ENCODE data around the gene CCDC70. TPM values are rescaled to one million over a fixed set of nuclear protein-coding genes. Genes with fewer than 3 reads are reported as not detected.

The CCDC70 gene
- total RNA-seq, 1 experiment from 2014 or later, result not detected

- Histone ChIP-seq H3K9ac (ENCODE audit: low read length) (peak overlapping the region; percentile 40; the same call in 1 of the 2 replicates), H3K9me2 (replicated peaks; ENCODE audit: insufficient read depth, low read length) (no peaks in the 10 kb centered on the region), H3K36me3 (ENCODE audit: insufficient read depth, low read length) (no peaks in the 10 kb centered on the region), H3K79me2 (ENCODE audit: low read length) (no peaks in the 10 kb centered on the region), H3K9me3 (ENCODE audit: low read length) (no peaks in the 10 kb centered on the region), H3K27ac (ENCODE audit: low read length) (no peak overlapping the region), H3K4me1 (ENCODE audit: low read length) (peaks cover 68% of the 10 kb centered on the region), H3K4me2 (ENCODE audit: low read depth, low read length, poor library complexity, severe bottlenecking) (peak overlapping the region; percentile 60), H4K20me1 (ENCODE audit: insufficient read depth, low read depth, low read length) (no peaks in the 10 kb centered on the region), H3K4me3 (ENCODE audit: low read length) (peak overlapping the region; percentile 39; the same call in 1 of the 2 replicates), H2AFZ (ENCODE audit: low read length) (peak overlapping the region; percentile 54), H3K27me3 (ENCODE audit: low read length) (no peaks in the 10 kb centered on the region)
- DNase-seq, result peak; percentile 87
Observed at GRCh38 chr13:51874651-51875050, 12.9 kb downstream of the CCDC70 start.

- H3K27ac ChIP-seq (ENCODE audit: low read length), result no peak overlapping the region
- no peaks in the 10 kb centered on the region for H3K79me2 ChIP-seq (ENCODE audit: low read length)
- H3K36me3 ChIP-seq (ENCODE audit: insufficient read depth, low read length), result no peaks in the 10 kb centered on the region
- H3K9me3 ChIP-seq (ENCODE audit: low read length), result no peaks in the 10 kb centered on the region; the same call in 1 of the 2 replicates
- H4K20me1 ChIP-seq (ENCODE audit: insufficient read depth, low read depth, low read length), result no peaks in the 10 kb centered on the region
- no peak overlapping the region for H3K9ac ChIP-seq (ENCODE audit: low read length)
- H3K4me3 ChIP-seq (ENCODE audit: low read length), result no peak overlapping the region
- H3K4me2 ChIP-seq (ENCODE audit: low read depth, low read length, poor library complexity, severe bottlenecking), result peak overlapping the region; percentile 18
- H3K27me3 ChIP-seq (ENCODE audit: low read length), result no peaks in the 10 kb centered on the region
- H3K4me1 ChIP-seq (ENCODE audit: low read length), result peaks cover 54% of the 10 kb centered on the region
- peak; percentile 59 for DNase-seq
- no peaks in the 10 kb centered on the region for H3K9me2 ChIP-seq (replicated peaks; ENCODE audit: insufficient read depth, low read length)
- H2AFZ ChIP-seq (ENCODE audit: low read length), result no peak overlapping the region
Observed at GRCh38 chr13:51879133-51879532, 17.4 kb downstream of the CCDC70 start.

GRCh38 chr13:51881296-51881695 is 19.5 kb downstream of the CCDC70 start:
- H3K9me3 ChIP-seq (ENCODE audit: low read length), result no peaks in the 10 kb centered on the region; the same call in 1 of the 2 replicates
- H3K9ac ChIP-seq (ENCODE audit: low read length), result no peak overlapping the region
- H3K27ac ChIP-seq (ENCODE audit: low read length), result no peak overlapping the region
- H3K27me3 ChIP-seq (ENCODE audit: low read length), result no peaks in the 10 kb centered on the region
- H3K4me2 ChIP-seq (ENCODE audit: low read depth, low read length, poor library complexity, severe bottlenecking), result no peak overlapping the region
- H3K9me2 ChIP-seq (replicated peaks; ENCODE audit: insufficient read depth, low read length), result no peaks in the 10 kb centered on the region
- DNase-seq, result no peak
- no peaks in the 10 kb centered on the region for H3K36me3 ChIP-seq (ENCODE audit: insufficient read depth, low read length)
- H3K79me2 ChIP-seq (ENCODE audit: low read length), result no peaks in the 10 kb centered on the region
- no peak overlapping the region for H3K4me3 ChIP-seq (ENCODE audit: low read length)
- no peak overlapping the region for H2AFZ ChIP-seq (ENCODE audit: low read length)
- H4K20me1 ChIP-seq (ENCODE audit: insufficient read depth, low read depth, low read length), result no peaks in the 10 kb centered on the region
- peaks cover 33% of the 10 kb centered on the region for H3K4me1 ChIP-seq (ENCODE audit: low read length)

- H3K9ac ChIP-seq (ENCODE audit: low read length), result no peak overlapping the region
- H3K9me2 ChIP-seq (replicated peaks; ENCODE audit: insufficient read depth, low read length), result no peaks in the 10 kb centered on the region
- H3K4me3 ChIP-seq (ENCODE audit: low read length), result no peak overlapping the region
- no peak for DNase-seq
- H3K36me3 ChIP-seq (ENCODE audit: insufficient read depth, low read length), result no peaks in the 10 kb centered on the region
- H3K79me2 ChIP-seq (ENCODE audit: low read length), result no peaks in the 10 kb centered on the region
- no peak overlapping the region for H3K27ac ChIP-seq (ENCODE audit: low read length)
- no peaks in the 10 kb centered on the region; the same call in 1 of the 2 replicates for H3K9me3 ChIP-seq (ENCODE audit: low read length)
- no peak overlapping the region for H3K4me2 ChIP-seq (ENCODE audit: low read depth, low read length, poor library complexity, severe bottlenecking)
- peaks cover 19% of the 10 kb centered on the region for H3K4me1 ChIP-seq (ENCODE audit: low read length)
- H3K27me3 ChIP-seq (ENCODE audit: low read length), result no peaks in the 10 kb centered on the region
- H4K20me1 ChIP-seq (ENCODE audit: insufficient read depth, low read depth, low read length), result no peaks in the 10 kb centered on the region
- no peak overlapping the region for H2AFZ ChIP-seq (ENCODE audit: low read length)
Observed at GRCh38 chr13:51882570-51883225, 20.9 kb downstream of the CCDC70 start.

- Histone ChIP-seq H3K9ac (ENCODE audit: low read length) (no peak overlapping the region), H3K4me1 (ENCODE audit: low read length) (peaks cover 14% of the 10 kb centered on the region), H3K9me3 (ENCODE audit: low read length) (no peaks in the 10 kb centered on the region; the same call in 1 of the 2 replicates), H4K20me1 (ENCODE audit: insufficient read depth, low read depth, low read length) (no peaks in the 10 kb centered on the region), H3K4me2 (ENCODE audit: low read depth, low read length, poor library complexity, severe bottlenecking) (no peak overlapping the region), H2AFZ (ENCODE audit: low read length) (no peak overlapping the region), H3K36me3 (ENCODE audit: insufficient read depth, low read length) (no peaks in the 10 kb centered on the region), H3K27me3 (ENCODE audit: low read length) (no peaks in the 10 kb centered on the region), H3K27ac (ENCODE audit: low read length) (no peak overlapping the region), H3K4me3 (ENCODE audit: low read length) (no peak overlapping the region), H3K9me2 (replicated peaks; ENCODE audit: insufficient read depth, low read length) (no peaks in the 10 kb centered on the region), H3K79me2 (ENCODE audit: low read length) (no peaks in the 10 kb centered on the region)
- DNase-seq, result no peak
Observed at GRCh38 chr13:51883226-51883600, 21.4 kb downstream of the CCDC70 start.

GRCh38 chr13:51885651-51886050 is 23.9 kb downstream of the CCDC70 start:
- H3K9me2 ChIP-seq (replicated peaks; ENCODE audit: insufficient read depth, low read length), result no peaks in the 10 kb centered on the region
- no peak for DNase-seq
- H3K9me3 ChIP-seq (ENCODE audit: low read length), result no peaks in the 10 kb centered on the region; the same call in 1 of the 2 replicates
- no peaks in the 10 kb centered on the region for H3K36me3 ChIP-seq (ENCODE audit: insufficient read depth, low read length)
- H4K20me1 ChIP-seq (ENCODE audit: insufficient read depth, low read depth, low read length), result no peaks in the 10 kb centered on the region
- H3K9ac ChIP-seq (ENCODE audit: low read length), result no peak overlapping the region
- H2AFZ ChIP-seq (ENCODE audit: low read length), result no peak overlapping the region
- no peak overlapping the region for H3K4me3 ChIP-seq (ENCODE audit: low read length)
- H3K27ac ChIP-seq (ENCODE audit: low read length), result no peak overlapping the region
- no peaks in the 10 kb centered on the region for H3K79me2 ChIP-seq (ENCODE audit: low read length)
- no peaks in the 10 kb centered on the region for H3K4me1 ChIP-seq (ENCODE audit: low read length)
- no peaks in the 10 kb centered on the region for H3K27me3 ChIP-seq (ENCODE audit: low read length)
- H3K4me2 ChIP-seq (ENCODE audit: low read depth, low read length, poor library complexity, severe bottlenecking), result no peak overlapping the region

- Histone ChIP-seq H3K27me3 (ENCODE audit: low read length) (no peaks in the 10 kb centered on the region), H3K9me2 (replicated peaks; ENCODE audit: insufficient read depth, low read length) (no peaks in the 10 kb centered on the region), H3K4me1 (ENCODE audit: low read length) (no peaks in the 10 kb centered on the region), H3K27ac (ENCODE audit: low read length) (no peak overlapping the region), H3K4me3 (ENCODE audit: low read length) (no peak overlapping the region), H3K36me3 (ENCODE audit: insufficient read depth, low read length) (no peaks in the 10 kb centered on the region), H3K9me3 (ENCODE audit: low read length) (no peaks in the 10 kb centered on the region), H3K9ac (ENCODE audit: low read length) (no peak overlapping the region), H2AFZ (ENCODE audit: low read length) (no peak overlapping the region), H3K79me2 (ENCODE audit: low read length) (no peaks in the 10 kb centered on the region), H3K4me2 (ENCODE audit: low read depth, low read length, poor library complexity, severe bottlenecking) (no peak overlapping the region), H4K20me1 (ENCODE audit: insufficient read depth, low read depth, low read length) (no peaks in the 10 kb centered on the region)
- DNase-seq, result no peak
Observed at GRCh38 chr13:51887468-51887867, 25.7 kb downstream of the CCDC70 start.

GRCh38 chr13:51892657-51893056 is 30.9 kb downstream of the CCDC70 start:
- Histone ChIP-seq H3K36me3 (ENCODE audit: insufficient read depth, low read length) (no peaks in the 10 kb centered on the region), H4K20me1 (ENCODE audit: insufficient read depth, low read depth, low read length) (no peaks in the 10 kb centered on the region)

More at GRCh38 chr13:51892657-51893056, 30.9 kb downstream of the CCDC70 start:
- Histone ChIP-seq H3K27me3 (ENCODE audit: low read length) (no peaks in the 10 kb centered on the region), H3K9me2 (replicated peaks; ENCODE audit: insufficient read depth, low read length) (no peaks in the 10 kb centered on the region), H3K4me1 (ENCODE audit: low read length) (peaks cover 12% of the 10 kb centered on the region; the same call in 1 of the 2 replicates), H3K79me2 (ENCODE audit: low read length) (no peaks in the 10 kb centered on the region), H3K27ac (ENCODE audit: low read length) (no peak overlapping the region), H3K4me3 (ENCODE audit: low read length) (no peak overlapping the region), H3K9ac (ENCODE audit: low read length) (no peak overlapping the region), H3K9me3 (ENCODE audit: low read length) (no peaks in the 10 kb centered on the region), H3K4me2 (ENCODE audit: low read depth, low read length, poor library complexity, severe bottlenecking) (no peak overlapping the region), H2AFZ (ENCODE audit: low read length) (no peak overlapping the region)
- DNase-seq, result no peak
